NT2/D1 (cell line): Measurements from ENCODE around the gene GRAMD4.

ENCODE experiments used
- SUZ12 ChIP-seq: IDR thresholded peaks from 2 replicates; pipeline ENCODE4 v1.6.1; 2011; ENCODE audit not compliant: insufficient read length, insufficient read depth; ENCODE audit errors: extremely low read depth
- YY1 ChIP-seq: IDR thresholded peaks from 2 replicates; pipeline ENCODE4 v1.6.1; 2011; ENCODE audit not compliant: insufficient read length, insufficient read depth
- ZNF274 ChIP-seq: IDR thresholded peaks from 2 replicates; pipeline ENCODE4 v1.6.1; 2011; ENCODE audit warnings: mild to moderate bottlenecking, low read depth, low read length

DNA sequence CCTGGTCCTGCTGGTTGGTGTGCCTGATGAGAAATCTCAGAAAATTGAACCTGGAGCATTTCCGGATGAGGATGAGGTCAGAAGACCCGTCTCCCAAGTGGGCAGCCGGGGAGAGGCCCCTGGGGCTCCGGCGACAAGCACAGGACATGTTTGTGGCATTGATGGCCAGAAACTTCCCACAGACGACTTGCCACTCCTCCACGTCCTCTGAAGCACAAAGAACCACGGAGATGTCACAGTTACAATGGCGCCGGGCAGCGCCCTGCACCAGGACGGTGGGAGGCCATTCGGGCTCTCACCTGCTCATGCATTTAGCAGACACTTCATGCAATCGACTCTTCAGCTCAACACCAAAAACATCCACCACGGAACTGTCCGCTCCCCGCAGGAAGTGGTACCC, 71.4 kb downstream of the GRAMD4 start:
- TF ChIP-seq ZNF274 (no peak), SUZ12 (no peak), YY1 (no peak)
